HEK293 (cell line): ENCODE data around the gene KPNA1.

Experiments used
- ATF2 ChIP-seq: fragments of 450-650 bp; formaldehyde crosslinking; IDR thresholded peaks from 2 replicates; pipeline ENCODE4 v1.5.1; 2016; ENCODE audit warnings: missing biosample characterization, missing genetic modification characterization, low read depth
- BCL11A ChIP-seq: fragments of 450-650 bp; formaldehyde crosslinking; IDR thresholded peaks from 2 replicates; pipeline ENCODE4 v1.5.1; 2016; ENCODE audit warnings: low read depth, missing biosample characterization, missing genetic modification characterization
- CTCF ChIP-seq: fragments of 450-650 bp; formaldehyde crosslinking; IDR thresholded peaks from 2 replicates; pipeline ENCODE4 v1.5.1; 2016; ENCODE audit warnings: missing biosample characterization, missing genetic modification characterization
- KLF16 ChIP-seq: fragments of 450-650 bp; formaldehyde crosslinking; IDR thresholded peaks from 2 replicates; pipeline ENCODE4 v1.5.1; 2017; ENCODE audit warnings: missing biosample characterization, missing genetic modification characterization
- MYNN ChIP-seq: fragments of 450-650 bp; formaldehyde crosslinking; IDR thresholded peaks from 2 replicates; pipeline ENCODE4 v1.5.1; 2016; ENCODE audit warnings: missing biosample characterization, missing genetic modification characterization, borderline replicate concordance

GRCh38 chr3:122514123-122515019, at the start of gene KPNA1:
- no peak for TF ChIP-seq CTCF (tag by site-specific recombination)
- TF ChIP-seq KLF16 (tag by site-specific recombination), result peak; percentile 75; the same call in 1 of the 2 replicates
- no peak for TF ChIP-seq MYNN
- no peak for TF ChIP-seq BCL11A (tag by site-specific recombination)
- 0 out of 2 replicates have a peak, but pooled peaks have one; percentile 52 for TF ChIP-seq ATF2 (tag by site-specific recombination)
